Measurements from ENCODE around the gene TXLNA.
"Not testable (repeated sequence)": the region's sequence is repeated elsewhere in the genome, so short reads cannot be mapped to it uniquely, and the experiment has no call there.

The TXLNA gene
- long read RNA-seq, donor 1, full-length matches to known transcripts = 3 of 3 reads
- long read RNA-seq, donor 1, partial matches to known transcripts = 0 of 3 reads
- long read RNA-seq, donor 1, other reads (novel, unspliced or antisense) = 0 of 3 reads
- long read RNA-seq, donor 2, full-length matches to known transcripts = 2 of 2 reads
- long read RNA-seq, donor 2, partial matches to known transcripts = 0 of 2 reads
- long read RNA-seq, donor 2, other reads (novel, unspliced or antisense) = 0 of 2 reads
- long read RNA-seq, donor 3, full-length matches to known transcripts = 2 of 2 reads
- long read RNA-seq, donor 3, partial matches to known transcripts = 0 of 2 reads
- long read RNA-seq, donor 3, other reads (novel, unspliced or antisense) = 0 of 2 reads
- long read RNA-seq, donor 4, full-length matches to known transcripts = 3 of 3 reads
- long read RNA-seq, donor 4, partial matches to known transcripts = 0 of 3 reads
- long read RNA-seq, donor 4, other reads (novel, unspliced or antisense) = 0 of 3 reads
- long read RNA-seq, donor 5, full-length matches to known transcripts = 5 of 5 reads
- long read RNA-seq, donor 5, partial matches to known transcripts = 0 of 5 reads
- long read RNA-seq, donor 5, other reads (novel, unspliced or antisense) = 0 of 5 reads
- long read RNA-seq, donor 6, full-length matches to known transcripts = 1 of 1 reads
- long read RNA-seq, donor 6, partial matches to known transcripts = 0 of 1 reads
- long read RNA-seq, donor 6, other reads (novel, unspliced or antisense) = 0 of 1 reads
- long read RNA-seq, donor 7, full-length matches to known transcripts = 7 of 12 reads
- long read RNA-seq, donor 7, partial matches to known transcripts = 5 of 12 reads
- long read RNA-seq, donor 7, other reads (novel, unspliced or antisense) = 0 of 12 reads
- long read RNA-seq, donor 8, full-length matches to known transcripts = 1 of 1 reads
- long read RNA-seq, donor 8, partial matches to known transcripts = 0 of 1 reads
- long read RNA-seq, donor 8, other reads (novel, unspliced or antisense) = 0 of 1 reads

DNA sequence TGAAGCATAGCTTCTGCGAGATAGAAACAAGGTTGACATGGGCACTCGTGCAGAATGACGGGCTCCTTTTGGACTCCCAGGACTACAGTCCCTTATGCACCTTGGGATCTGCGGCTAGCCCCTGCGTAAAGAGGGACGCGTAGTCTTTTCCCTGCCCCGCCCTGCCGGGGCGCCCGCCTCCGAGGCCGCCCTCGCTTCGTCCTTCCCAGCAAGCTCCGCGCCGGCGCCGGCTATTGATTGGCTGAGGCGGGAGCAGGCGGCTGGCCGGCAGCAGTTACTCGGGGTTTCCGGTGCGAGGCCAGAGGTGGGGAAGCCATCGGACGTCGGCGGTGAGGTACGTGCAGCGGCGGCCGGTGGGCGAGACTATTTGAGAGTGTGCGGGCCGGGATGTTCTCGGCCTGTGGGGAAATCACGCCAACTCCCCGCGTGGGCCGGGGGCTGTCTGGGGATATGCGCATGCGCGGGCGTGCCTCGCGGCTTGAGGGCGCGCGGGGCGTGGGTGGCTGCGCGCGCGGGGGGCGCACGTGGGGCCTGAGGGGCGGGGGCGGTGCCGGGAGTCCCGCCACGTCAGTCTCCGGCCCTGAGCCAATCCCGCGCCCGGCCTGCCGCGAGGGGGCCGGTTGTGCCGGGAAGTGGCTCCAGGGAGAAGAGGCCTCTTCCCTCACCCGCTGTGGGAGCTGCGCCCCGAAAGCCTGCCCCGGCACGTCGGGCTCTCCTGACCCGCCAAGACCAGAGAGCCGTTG, at the start of gene TXLNA:
TSS of gene TXLNA (plus strand) at position 233 of the 743 bp plus-strand sequence. CDS start 671 bp downstream, outside the sequence.
- peak; percentile 98 for DNase-seq

DNA sequence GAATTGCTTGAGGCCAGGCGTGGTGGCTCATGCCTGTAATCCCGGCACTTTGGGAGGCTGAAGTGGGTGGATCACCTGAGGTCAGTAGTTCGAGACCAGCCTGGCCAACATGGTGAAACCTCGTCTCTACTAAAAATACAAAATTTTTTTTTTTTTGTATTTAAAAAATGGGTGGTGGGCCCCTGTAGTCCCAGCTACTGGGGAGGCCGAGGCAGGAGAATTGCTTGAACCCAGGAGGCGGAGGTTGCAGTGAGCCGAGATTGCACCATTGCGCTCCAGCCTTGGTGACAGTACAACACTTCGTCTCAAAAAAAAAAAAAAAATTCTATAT, 45.6 kb upstream of the TXLNA start:
- DNase-seq = not testable (repeated sequence)

DNA sequence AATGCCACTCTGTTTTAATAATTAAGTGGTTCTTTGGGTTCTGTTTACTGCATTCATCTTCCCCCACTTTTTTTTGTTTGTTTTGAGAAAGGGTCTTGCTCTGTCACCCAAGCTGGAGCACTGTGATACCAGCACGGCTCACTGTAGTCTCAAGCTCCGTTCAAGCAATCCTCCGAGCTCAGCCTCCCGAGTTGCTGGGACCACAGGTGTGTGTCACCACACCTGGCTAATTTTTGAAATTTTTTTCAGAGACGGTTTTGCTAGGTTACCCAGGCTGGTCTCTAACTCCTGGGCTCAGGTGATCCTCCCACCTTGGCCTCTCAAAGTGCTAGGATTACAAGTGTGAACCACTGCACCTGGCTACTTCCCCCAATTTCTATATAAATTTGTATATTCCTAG, 42.4 kb upstream of the TXLNA start:
- DNase-seq = no peak

DNA sequence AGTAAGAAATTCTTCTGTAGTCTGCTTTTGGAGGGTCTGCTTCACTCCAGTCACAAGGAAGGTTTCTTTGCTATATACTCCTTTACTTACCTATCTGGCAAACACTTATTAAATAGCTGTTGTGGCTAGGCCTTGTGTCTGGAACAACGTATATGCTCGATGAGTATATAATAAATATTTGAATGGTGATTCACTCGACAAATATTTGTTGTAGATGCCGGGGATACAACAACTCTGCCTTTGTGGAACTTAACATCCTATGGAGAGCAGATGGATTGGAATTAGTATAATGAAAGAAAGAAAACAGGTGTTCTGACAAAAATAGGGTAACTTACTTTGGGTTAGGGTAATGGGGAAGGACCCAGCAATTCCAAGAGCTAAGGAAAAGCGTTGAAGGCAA, 40.5 kb upstream of the TXLNA start:
- no peak for DNase-seq

DNA sequence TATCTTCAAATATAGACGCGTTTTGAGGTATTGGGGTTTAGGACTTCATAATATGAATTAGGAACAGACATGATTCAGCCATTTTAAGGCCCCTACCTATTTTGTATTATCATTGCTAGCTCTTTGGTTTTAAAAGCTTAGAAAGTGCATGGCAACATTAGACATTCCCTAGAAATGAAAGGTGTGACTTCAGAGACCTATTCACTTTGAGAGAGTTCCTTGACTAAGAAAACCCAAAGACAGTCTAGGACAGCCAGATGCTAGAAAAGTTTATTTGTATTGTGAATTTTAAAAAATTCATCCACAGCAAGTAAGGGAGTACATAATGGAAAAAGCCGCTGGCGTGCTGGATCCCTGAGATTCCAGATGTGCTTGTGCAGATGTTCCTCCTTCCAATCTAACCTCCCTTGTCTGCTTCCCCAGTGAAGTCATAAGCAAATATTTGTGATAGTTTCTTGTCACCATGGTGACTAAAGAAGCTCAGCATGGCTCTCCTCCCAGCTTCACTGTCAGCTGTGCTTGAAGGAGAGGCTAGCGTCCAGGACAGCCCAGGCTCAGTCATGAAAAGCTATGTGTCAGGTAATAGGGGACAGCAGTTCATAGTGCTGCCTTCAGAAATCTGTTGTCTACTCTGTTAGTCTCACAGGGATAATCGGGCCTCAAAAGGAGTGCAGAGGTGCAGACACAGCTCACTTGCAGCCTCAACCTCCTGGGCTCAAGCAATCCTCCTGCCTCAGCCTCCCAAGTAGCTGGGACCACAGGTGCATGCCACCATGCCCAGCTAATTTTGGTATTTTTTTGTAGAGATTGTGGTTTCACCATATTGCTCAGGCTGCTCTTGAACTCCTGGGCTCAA, 36.8 kb upstream of the TXLNA start:
- peak; percentile 10 for DNase-seq

DNA sequence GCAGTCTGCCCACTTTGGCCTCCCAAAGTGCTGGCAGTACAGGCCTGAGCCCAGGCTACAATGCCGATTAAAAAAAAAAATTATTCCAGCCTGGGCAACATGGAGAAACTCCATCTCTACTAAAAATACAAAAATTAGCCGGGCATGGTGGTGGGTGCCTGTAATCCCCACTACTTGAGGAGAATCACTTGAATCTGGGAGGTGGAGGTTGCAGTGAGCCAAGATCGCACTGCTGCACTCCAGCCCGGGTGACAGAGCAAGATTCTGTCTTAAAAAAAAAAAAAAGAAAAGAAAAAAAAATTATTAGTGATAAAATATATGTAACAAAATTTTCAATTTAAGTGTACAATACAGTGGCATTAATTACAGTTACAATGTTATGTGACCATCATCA, 36.2 kb upstream of the TXLNA start:
- not testable (repeated sequence) for DNase-seq

DNA sequence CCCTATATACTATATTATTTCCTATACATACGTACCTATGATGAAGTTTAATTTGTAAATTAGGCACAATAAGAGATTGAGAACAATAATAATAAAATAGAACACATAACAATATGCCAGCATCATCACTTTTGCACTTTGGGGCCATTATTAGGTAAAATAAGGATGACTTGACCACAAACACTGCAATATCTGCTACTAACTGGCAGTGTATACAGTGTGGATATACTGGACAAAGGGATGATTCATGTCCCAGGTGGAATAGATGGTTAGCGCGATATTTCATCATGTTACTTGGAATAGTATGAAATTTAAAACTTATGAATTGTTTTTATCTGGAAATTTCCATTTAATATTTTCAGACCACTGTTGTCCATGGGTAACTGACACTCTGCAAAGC, 35.4 kb upstream of the TXLNA start:
- no peak for DNase-seq

DNA sequence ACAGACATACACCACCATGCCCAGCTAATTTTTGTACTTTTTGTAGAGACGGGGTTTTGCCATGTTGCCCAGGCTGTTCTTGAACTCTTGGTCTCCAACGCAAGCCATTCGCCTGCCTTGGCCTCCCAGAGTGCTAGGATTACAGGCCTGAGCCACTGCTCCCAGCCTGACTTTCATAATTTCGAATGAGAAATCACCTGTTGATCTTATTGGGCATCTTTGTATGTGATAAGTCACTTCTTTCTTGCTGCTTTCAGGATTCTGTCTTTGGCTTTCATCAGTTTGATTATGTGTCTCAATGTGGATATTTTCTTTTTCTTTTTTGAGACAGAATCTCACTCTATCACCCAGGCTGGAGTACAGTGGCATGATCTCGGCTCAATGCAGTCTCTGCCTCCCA, 31.7 kb upstream of the TXLNA start:
- not testable (repeated sequence) for DNase-seq

DNA sequence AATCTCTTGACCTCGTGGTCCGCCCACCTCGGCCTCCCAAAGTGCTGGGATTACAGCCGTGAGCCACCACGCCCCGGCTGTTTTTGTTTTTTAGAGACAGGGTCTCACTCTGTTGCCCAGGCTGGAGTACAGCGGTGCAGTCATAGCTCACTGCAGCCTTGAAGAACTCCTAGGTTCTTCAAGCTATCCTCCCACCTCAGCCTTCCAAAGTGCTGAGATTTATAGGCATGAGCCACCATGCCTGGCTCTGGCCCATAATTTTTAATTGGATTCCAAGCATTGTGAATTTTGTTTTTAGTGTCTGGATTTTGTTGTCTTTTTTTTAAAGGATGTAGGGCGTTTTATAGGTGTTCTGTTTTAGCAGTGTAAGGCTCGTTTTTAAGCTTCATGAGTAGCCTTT, 28.6 kb upstream of the TXLNA start:
- DNase-seq = peak; percentile 1

DNA sequence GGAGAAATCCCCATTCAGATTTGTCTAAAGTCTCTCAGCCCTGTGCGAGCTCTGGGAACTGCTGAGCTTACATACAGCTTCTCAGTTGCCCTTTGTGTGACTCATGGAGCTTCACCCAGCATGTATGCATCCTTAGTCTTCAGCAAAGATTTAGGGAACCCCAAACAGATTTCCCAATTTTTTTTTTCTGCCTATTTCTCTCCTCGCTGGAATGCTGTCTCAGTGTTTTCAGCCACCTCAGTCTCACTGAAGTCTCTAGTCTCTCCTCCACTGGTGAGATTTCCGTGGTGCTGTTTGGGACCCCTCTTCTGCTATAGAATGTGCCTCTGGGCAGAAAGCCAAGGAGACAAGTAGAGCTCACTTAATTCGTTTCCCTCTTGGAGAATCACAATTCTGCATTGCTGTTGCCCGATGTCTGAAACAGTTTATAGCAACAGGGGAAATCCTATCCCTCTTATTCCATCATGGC, 28.1 kb upstream of the TXLNA start:
- DNase-seq = peak; percentile 12

DNA sequence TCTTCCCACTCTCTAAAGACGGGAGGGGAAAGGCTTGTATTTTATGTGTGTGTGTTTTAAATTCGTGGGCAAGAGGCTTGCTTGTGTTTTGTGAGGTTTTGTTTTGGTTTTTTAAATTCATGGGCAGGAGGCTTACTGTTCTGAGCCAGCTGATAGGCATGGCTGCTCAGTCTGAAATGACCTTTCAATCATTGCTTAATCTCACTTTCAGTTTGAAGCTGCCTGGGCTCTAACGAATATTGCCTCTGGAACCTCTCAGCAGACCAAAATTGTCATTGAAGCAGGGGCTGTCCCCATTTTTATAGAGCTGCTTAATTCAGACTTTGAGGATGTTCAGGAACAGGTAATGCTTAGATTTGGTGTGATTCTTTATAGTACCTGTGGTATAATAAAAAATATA, 20.3 kb upstream of the TXLNA start:
- DNase-seq = no peak

DNA sequence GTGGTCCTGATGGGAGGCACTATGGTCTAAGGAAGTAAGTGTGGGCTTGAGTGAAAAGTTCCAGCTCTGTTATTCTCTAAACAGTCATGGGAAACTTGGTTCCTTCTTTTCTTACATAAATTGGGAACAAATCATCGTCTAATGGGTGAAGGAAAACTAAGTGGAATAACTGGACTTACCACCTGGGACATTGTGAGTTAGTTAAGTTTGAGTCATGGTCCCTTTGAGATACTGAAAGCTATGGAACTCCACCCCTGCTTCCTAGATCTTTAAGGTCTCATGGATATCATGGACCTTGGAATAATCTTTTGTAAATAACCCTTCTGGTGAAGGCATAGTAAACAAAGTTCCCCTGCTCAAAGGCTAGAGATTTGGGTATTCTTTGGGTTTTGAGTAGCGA, 16.1 kb upstream of the TXLNA start:
- DNase-seq = no peak

DNA sequence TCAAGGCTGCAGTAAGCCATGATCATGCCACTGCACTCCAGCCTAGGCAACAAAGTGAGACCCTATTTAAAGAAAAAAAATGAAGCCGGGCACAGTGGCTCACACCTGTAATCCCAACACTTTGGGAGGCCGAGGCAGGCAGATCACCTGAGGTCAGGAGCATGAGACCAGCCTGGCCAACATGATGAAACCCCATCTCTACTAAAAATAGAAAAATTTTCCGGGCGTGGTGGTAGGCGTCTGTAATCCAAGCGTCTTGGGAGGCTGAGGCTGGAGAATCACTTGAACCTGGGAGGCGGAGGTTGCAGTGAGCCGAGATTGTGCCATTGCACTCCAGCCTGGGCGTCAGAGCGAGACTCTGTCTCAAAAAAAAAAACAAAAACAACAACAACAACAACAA, 13.8 kb upstream of the TXLNA start:
- DNase-seq = not testable (repeated sequence)

DNA sequence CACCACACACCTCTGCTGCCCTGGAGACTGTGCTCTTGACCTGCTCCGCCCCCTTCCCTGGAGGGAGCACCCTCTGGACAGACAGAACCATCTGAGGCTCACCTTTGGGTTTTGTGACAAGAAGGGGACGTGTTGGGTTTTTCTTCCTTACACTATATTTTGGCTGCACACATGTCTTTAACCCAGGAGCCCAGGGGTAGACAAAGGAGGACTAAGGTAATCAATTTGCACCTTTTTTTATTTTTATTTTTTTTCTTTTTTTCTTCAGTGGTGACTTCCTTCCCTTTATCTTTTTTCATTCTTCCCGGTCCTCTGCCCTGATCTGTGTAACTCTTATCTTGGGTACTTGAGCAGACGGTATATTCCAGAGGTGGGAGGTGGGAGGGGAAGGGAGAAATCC, 8.5 kb upstream of the TXLNA start:
- DNase-seq = no peak

DNA sequence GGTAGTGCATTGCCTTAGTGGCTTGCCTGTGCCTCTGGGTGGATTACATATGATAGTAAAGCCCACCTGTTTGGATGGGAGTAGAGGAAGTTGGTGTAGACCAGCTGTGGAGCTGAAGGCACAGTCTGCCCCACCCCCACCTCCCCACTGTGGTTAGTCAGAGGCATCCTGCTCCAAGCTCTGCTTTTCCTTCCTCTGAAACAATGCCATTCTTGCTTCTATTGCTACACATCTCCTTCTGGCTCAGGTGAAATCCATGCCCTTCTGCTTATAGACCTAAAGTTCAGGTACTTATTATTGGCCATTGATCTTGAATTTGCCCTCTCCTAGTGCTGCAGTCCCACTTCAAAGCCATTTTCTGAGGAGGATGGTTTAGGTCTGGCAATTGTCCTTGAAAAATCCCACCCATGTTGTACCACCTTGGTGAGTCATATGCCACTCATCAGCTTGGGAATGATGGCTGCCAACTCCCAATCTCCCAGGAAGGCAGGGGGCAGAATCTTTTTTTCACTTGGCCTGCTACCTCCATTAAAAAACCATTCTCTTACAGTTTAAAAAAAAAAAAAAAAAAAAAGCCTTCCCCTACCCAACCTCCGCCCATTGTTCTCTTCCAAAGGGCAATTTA, 6.7 kb upstream of the TXLNA start:
- no peak for DNase-seq

DNA sequence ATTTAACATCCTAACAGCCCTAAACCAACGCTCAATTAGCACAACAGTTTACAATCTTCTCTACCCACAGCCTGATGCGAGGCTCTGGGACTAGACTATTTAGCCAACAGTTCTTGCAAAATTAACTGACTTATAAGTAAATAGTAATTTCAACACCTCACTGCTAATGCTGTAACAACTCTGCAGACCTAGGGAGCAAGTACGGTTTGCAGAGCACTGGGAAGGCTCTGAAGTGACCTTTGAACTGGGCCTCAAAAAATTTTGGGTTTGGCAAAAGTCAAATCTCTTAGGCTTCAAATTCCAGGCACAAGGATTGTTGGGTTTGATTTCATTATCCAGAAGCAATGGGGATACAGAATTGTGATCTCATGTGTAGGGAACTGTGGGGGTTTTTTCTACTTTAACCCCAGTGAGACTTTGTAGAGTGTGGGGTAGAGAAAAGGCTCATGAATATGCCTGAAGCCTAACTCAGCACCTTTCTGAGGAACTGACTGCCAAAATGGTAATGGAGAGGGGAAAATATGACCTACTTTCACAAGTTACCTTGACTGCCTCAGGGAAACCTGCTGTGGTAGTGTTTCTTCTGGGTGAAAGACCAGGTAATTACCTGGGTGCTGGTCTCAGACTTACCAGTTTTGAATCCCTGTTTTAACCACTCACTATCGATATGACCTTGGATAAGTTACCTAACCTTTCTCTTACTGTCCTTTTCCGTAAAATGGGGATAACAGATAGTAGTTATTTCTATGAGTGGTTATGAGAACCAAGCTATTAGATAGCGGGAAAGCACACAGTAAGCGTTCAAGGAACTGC, 889 bp upstream of the TXLNA start:
- no peak for DNase-seq

DNA sequence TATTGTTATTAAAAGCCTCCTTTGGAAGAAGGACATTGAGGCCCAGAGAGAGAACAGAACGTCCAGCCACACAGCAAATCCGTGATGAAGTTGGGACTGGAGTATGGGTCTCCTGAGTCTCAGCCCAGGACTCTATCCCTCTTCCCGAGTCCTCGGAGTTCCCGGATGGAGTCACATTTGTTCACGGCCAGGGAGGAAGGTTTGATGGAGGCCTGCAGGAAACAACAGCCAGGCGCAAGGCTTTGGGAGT, 357 bp upstream of the TXLNA start:
- no peak for DNase-seq

DNA sequence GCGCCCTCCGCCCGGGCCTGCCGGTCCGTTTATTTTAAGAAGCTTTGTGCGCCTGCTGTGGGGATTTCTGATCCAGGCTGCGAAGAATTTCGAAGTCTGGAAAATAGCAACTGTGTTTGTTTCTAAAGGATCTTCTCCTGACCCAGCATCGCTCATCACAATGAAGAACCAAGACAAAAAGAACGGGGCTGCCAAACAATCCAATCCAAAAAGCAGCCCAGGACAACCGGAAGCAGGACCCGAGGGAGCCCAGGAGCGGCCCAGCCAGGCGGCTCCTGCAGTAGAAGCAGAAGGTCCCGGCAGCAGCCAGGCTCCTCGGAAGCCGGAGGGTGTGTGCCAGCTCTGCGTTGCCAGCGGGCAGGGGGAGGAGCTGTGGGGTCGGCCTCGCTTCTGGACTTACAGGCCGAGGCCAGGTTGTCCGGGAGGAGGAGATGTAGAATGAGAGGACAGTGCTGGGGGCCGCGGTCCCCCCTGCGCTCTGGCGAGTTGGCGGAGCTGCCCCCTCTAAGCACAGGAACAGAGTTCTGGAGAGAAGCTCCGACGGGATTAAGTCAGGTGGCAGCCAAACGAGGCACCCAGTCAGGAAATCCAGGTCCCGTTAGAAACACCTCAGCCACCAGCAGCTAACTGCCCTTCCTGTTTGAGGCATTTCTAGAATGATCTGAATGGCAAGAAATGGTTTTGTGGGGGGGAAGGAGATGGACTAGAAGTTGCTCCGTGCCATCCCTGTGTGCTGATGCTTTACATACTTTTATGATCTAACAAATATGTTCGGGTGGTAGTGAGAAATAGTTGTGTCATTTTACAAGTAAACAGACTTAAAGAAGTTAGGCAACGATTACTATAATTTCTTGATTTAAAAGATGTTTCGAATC, 948 bp downstream of the TXLNA start:
- DNase-seq = peak; percentile 80

DNA sequence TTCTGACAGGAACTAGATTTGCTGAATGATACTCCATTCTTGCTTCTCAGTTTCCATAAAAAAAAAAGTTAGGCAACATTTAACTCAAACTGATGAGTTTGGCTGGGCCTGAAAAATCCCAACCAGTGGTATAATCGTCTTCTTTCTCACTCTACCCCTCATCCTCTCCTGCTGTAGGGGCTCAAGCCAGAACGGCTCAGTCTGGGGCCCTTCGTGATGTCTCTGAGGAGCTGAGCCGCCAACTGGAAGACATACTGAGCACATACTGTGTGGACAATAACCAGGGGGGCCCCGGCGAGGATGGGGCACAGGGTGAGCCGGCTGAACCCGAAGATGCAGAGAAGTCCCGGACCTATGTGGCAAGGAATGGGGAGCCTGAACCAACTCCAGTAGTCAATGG, 1.6 kb downstream of the TXLNA start:
- no peak for DNase-seq

Measured in right kidney (tissue), 9 donors.